AML-193 (cell line): ENCODE measurements around the gene BRIX1.

Experiments used
- DNase-seq, 2 experiments: peaks; one replicate each; lab custom pipeline; 2025; lab: John Stamatoyannopoulos, UW

Gene BRIX1, protein sequence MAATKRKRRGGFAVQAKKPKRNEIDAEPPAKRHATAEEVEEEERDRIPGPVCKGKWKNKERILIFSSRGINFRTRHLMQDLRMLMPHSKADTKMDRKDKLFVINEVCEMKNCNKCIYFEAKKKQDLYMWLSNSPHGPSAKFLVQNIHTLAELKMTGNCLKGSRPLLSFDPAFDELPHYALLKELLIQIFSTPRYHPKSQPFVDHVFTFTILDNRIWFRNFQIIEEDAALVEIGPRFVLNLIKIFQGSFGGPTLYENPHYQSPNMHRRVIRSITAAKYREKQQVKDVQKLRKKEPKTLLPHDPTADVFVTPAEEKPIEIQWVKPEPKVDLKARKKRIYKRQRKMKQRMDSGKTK

DNA sequence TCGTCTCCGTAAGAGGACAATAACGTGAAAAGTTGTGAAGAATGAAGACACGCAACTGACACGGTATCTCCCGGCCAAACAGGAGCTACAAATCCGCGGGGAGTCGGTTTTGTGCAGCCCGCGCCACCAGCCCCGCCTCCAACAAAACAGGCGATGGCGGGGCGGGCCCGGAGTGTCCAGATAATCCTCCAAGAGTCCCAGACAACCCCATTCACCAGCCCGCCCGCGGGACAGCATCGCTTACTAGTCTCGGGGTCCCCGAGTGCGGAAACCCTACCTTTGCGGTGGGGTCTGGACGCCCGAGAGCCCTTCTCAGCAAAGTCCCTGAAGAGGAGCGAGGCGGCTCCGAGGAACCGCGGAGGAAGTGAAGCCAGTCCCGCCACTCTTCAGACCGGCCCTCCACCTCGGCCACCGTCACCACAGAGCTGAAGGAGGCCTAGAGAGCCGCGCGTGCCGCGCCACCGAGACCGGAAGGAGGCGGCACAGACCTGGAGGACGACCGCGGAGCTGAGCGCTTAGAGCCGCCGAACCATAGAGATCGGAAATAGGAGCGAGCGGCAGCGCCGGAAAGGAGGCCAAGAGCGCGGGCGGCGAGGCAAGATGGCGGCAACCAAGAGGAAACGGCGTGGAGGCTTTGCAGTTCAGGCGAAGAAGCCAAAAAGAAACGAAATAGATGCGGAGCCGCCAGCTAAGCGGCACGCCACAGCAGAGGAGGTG, at the start of gene BRIX1, which contains the start of gene RAD1:
TSS of gene BRIX1 (plus strand) at position 573 of the 717 bp plus-strand sequence. CDS start at position 601, 28 bp downstream.
TSS of gene RAD1 (minus strand) at position 366 of the 717 bp plus-strand sequence. CDS start 612 bp downstream, outside the sequence.
- peak; percentile 88 to 95 for DNase-seq

DNA sequence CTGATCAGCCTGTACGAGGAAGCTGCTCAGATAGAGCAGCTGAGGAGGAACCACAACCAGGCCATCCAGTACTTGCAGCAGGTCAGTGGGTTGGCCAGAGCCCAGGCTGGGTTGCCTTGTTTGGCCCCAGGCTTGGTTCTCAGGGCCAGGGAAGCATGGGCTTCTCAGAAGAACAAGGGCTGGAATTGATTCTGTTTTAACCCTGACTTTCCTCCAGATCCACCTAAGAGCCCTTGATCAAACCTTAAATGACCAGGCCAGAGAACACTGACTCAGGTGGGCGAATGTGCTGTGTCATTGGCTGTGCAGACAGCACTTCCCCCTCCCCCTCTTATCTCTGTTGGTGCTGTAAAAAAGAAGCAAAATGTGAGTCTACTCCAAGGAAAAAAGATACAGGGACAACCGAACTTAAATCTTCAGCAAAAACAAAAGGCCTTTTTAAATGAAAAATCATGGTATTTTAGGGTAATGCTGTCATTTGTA, 48.5 kb upstream of the BRIX1 start:
- no peak for DNase-seq

DNA sequence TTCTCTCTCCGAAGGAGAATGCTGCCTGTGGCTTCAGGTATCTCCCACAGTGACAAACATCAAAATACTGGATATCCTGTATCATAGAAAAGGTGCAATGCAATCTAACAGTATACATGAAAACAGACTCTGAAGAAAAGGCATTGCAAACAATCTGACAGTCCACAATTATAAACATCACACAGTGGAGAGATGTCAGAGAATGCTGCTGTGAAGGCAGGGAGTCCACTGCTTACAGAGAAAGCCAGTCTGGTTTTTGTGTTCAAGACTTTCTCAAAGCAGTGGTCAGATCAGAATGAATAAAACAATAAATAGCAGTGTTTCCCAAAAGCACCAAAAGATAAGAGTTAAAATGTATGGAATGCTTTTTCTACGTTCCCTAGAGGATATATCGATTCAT, 47.9 kb upstream of the BRIX1 start:
- DNase-seq, result no peak

DNA sequence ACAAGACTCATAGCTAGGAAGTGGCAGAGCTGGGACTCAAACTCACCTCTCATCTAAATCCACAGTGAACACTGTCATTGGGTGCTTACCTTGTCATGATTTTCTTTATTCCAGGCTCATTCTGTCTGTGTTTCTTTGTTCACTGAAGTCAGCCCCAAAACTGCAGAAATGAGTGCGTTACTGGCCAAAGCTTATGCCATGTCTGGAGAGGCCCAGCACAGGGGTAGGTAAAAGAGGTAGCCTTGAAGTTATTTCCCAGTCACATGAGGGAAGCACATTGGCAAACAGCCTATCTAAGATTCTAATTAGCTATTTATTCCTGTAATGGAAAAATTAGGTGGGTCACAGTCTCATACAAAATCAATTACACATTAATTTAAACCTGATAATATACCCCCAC, 46.7 kb upstream of the BRIX1 start:
- DNase-seq, result no peak

DNA sequence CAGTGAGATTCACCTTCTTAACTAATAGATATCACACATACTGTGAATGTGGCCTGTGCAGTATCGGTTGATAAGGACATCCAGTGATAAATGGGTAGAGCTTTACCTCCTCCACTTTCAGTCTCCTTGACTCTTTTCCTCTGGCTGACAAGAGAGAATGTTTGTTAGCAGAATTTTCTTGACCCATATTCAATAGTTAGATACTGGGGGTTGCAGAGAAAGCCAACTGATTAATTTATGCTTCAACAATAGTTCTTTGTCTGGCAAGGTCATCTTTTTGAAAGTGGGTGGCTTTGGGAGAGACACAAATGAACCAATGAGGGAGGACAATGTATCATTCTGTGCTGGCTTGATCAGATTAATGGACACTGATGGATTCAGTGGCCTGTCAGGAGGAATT, 46.3 kb upstream of the BRIX1 start:
- no peak for DNase-seq

DNA sequence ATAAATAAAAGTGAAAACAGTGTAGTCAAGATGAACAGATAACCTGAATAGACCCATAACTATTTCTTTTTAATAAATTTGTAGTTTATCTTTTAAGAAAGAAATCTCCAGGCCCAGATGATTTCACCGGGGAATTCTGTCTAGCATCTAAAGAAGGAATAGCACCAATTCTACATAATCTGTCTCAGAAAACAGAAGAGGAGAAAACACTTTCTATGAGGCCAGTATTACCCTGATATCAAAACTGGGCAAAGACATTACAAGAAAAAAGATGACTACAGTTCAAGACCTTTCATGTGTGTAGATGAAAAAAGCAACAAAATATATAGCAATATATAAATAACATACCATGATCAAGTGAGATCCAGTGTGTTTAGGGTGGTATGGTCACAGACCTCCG, 45.1 kb upstream of the BRIX1 start:
- no peak for DNase-seq

DNA sequence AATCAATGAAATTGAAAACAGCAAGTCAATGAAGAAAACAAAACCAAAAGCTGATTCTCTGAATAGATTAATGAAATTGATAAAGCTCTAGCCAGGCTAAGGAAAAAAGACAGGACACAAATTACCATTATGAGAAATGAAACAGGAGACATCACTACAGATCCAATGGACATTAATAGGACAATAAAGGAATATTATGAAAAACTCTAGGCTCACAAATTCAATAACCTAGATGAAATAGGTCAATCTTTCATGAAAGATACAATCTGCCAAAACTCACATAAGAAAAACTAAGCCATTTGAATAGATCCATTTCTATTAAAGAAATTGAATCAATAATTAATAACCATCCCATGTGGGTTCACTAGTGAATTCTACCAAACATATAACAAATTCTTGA, 39.2 kb upstream of the BRIX1 start:
- DNase-seq, result no peak

DNA sequence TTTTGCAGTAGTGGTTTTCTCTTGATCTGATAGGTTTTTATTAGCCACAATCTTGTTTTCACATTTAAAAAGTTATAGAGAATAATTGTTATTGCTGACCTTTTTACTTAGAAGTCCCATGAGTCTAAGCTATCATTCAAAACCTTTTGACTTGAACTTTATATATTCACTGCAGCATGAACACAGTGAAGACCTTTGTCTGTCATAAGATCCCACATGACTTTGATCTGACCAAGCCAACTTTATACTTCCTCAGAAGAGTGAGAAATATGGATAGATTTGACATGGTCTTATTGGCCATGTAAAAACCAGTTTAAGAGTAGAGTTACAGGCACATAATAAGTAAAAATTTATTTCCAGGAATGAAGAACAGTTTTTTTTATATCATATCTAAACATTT, 34.3 kb upstream of the BRIX1 start:
- no peak for DNase-seq

DNA sequence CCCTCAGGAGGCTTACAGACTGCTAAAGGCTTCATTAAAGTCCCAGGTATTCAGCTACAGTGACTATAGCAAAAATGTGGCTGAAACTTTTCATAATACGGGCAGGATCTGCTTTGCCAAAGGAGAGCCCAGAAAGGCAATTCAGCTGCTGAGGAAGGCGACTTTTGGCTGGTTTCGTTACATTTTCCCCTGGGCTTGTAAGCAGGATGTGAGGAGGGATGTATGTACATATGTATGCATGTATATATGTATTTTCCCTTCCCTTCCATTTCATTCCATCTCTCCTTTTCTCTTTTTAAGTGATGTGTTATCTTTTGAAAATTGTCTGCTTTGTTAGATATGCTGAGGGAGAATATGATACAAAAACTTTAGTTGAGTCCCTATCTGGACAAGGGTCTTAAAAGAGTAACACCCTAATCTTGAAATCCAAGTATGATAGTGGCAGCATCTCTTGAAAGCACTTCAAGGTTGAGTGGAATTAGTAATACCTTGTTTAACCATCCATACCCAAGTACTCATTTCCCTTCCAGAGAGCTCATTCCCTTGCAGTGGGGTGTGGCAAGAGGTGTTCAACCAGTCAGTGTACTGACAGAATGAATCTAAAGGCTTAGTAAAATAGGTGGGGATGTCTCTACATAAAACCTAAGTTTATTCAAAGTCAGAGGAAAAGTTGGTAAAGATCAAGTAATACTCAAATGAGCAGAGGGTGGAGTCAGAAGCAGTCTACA, 29.0 kb upstream of the BRIX1 start:
- no peak for DNase-seq

DNA sequence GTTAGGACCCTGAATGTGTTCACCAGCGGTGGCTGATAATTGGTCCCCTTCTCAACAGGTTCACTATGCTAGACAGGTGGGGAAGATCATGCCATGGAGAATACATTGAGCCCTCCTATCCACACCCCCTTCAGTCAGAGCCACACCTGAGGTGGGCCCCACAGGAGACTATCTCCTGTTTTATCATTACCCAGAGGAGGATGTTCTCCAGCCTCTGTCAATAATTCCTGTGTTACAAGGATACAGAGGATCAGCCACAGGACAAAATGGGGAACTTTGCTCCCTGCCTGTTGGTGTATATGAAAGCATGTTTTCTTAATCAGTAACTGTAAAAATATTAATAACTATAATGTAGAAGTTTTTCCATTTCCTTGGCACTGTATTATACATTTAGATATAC, 26.1 kb upstream of the BRIX1 start:
- DNase-seq, result no peak

DNA sequence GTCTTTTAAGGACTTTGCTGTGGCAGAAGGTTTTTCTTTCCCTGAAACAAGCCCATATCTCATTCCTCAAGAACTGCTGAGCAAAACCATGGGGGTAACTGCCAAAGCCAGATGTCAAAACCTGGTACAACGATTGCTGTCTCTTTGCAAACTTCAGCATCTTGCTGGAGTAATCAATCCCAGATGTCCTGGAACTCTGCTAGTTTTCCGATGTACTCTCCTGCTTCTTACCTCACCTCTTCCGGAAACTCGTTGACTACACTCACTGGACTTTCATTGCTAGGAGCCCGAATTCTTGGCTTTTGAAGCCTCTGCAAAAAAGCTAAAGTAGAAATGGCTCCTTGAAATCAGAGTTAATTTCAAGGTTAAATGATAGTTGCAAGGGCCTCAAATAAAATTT, 23.5 kb upstream of the BRIX1 start:
- DNase-seq, result no peak

DNA sequence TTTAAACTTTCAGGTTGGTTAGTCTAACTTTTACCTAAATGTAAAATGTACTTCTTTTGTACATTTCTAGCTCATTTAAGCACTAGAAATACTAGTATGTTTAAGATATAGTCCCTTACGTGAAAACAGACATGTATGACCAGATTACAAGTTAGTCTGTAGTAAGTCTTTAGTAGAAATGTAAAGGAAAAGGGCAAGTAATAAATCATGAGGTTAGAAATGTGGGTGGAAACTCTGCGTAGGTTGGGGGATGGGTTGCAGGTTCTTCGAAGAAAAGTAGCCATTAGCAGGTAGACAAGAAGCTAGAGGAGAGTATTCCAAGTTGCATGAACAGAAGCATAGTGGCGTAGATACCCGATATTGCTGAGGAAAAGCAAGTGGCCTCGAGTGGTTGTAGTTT, 23.1 kb upstream of the BRIX1 start:
- no peak for DNase-seq

DNA sequence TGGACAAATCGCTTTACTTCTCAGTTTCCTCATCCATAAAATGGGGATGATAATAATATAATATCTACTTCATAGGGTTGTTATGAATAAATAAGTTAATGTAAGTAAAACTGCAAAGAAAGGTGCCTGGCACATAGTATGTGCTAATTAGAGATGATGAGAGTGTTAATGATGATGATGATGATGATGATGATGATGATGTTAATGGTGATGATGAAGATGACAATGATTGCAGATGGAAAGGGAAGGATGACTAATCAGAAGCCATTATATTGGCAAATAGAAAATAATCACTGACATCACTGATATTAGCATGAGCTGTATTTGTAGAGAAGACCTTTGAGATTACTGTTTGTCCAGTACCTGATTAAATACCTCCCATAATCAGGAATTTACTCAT, 20.8 kb upstream of the BRIX1 start:
- no peak for DNase-seq

DNA sequence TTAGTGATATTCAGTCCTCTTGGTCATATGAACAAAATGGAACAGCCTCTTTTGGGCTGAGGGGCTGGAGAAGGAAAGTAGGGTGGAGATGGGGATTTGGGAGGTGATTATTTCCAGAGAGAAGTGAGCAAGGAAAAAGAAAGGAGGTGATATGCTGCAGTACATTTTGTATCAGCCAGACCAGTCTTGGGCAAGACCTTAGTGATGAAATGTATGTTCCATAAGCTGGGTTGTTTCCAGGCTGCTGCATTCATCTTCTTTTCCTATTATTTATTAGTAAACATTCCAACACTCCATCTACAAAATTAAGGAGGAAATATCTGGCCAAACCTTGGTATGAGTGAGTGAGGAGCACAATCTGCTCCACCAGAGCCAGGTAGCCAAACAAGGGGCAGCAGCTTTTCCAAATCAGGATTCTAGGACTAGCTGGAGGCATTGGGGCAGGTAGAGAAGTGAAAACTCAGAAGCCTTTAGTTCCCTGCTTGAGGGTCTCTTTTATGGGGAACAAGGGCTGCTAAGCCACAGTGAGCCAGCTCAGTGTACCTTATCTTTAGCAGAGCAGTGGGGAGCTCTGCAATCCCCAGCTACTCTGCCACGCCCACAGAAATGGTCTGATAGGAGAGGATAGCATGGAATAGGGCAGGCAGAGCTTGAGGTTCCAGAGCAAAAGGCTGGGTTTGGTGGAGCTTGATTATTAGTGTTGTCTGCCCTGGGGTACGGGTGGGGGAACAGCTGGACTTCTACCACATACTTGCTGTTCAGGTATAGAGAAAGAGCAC, 19.7 kb upstream of the BRIX1 start:
- DNase-seq, result no peak

DNA sequence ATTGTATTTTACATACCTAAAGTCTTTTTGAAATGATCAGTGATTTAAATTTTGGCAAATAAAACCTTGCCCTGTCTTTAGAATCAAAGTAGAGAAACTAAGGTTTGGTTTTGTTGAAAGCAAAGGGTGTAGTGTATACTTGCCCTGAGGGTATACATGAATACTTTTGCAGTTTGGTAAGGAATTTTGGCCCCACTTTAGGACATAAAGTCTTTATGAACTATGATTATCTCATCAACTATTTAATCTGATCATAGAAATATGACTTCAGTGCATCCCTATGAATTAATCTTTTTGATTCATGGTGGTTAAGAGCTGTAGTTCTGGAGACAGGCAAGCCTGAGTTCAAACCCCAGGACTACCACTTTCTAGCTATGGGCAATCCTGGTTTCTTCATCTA, 17.9 kb upstream of the BRIX1 start:
- DNase-seq, result no peak

DNA sequence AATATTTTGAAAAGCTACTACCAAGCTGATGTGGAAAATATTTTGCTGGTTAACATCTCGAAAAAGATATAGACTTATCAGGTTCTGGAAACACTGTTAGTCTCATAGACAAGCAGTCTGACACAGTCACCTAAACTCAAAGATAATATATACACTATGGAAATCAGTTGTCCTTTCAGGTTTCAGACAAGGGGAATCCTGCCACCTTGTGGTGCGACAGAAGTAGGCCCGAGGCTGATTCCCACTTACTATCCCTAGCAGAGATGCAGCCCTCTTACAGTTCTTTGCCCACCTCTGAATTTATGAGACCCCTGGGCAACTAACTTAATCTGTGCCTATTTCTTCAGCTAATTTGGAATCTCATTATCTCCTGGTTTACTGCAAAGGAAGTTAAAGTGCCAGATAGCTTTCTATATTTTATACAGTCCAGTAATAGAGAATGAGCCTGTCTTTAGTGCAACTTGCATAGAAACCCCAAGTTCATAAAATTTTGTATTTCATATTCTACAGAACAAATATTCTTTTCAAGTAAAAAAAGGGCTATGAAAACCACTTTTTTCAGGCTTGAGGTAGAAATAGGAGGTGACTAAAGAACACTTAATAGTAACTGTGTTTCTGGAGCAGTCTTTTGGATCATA, 17.1 kb upstream of the BRIX1 start:
- peak; percentile 39 to 51 for DNase-seq

DNA sequence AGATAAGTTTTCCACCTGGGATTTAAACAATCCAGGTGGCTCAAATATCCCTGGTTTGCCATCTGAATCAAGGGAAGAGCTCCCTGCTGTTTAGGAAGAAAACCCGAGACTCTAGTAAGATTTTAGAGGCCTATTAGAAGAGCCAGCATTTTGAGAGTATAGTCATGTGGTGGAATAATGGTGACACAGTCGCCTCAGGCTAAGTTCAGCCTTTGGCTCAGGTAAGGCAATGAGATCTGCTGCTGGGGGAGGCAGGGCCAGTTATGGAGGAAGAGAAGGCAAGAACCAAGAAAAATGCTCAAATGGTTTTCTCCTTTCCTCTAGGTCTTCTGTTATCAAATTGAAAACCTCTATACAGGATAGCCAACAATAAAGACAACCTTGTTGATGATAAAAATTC, 16.4 kb upstream of the BRIX1 start:
- no peak for DNase-seq

DNA sequence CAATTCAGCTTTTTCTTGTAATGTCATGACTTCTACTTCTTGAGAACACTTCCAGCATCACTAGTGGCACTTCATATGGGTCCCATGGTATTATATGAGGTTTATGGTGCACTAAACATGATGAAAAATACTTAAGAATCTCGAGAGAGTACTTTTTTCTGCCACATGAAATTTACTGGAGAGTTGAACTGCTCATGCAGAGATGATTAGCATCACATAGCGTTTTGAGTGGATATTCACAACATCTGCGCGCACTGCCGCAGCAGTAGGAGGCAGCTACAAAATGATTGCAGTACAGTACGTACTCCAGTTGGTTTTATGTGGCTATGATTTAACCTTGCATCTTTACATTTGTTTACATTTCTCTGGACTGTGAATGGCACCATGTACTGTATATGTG, 14.9 kb upstream of the BRIX1 start:
- no peak for DNase-seq

DNA sequence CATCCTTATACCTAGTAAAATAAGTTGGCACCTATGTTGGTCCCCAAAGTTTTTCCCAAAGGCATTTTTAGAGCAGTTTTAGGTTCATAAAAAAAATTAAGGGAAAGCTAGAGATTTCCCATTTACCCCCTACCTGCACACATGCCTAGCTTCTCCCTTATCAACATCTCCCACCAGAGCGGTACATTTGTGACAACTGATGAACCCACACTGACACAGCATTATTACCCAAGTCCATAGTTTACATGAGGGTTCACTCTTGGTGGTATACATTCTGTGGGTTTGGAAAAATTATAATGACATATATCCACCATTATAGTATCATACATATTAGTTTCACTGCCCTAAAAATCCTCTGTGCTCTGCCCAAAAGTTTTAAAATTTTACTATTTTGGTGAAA, 12.3 kb upstream of the BRIX1 start:
- no peak for DNase-seq

DNA sequence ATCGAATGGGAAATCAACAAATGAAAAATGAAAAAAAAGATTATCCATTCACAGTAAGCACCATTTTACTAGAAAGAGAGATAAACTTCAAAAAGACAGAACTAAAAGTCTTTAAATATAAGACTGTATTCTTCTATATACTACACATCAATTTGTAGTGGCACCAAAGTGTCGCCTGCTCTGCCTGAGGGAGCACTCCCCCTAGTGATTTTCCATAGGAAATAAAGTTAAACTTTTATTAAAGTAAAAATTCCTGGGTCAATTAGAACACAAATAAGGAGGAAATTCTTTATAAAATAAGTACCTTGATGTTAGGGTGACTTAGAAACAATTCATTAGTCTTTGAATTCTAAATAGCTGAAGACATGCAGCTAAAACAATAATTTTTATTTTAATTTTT, 9.9 kb upstream of the BRIX1 start:
- no peak for DNase-seq

DNA sequence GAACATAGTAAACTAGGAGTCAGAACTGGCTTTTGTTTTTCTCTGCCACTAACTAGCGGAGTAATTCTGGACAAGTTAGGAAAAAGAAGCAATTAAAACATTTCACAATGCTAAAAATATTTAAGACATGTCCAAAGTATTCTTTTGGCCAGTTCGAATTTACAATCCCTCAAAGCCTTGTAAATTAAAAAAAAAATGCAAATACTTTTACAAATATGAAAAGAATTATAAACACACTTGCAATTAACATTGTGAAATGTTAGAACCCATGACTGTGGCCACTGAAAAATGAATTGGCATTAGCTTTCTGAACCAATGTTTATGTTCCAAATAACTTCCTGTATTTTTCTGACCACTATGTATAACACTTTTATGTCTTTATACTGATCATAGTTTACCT, 2.4 kb upstream of the BRIX1 start:
- DNase-seq, result peak; percentile 33 to 37
